Measurements from ENCODE around the gene SMG7. TPM values are rescaled to one million over a fixed set of nuclear protein-coding genes. Genes with fewer than 3 reads are reported as not detected.
A peak's percentile ranks its signal among the peaks of the same experiment; 100 is the strongest.

The SMG7 gene
- total RNA-seq, 1 donor from 2014 or later, result 66.2 TPM

- peaks cover 3% of the 10 kb centered on the region for H3K4me1 Mint-ChIP-seq (ENCODE audit: low read depth, unreplicated experiment)
- no peak for TF ChIP-seq CTCF (IDR thresholded peaks at IDR 0.05; ENCODE audit: partially characterized antibody, unreplicated experiment)
- no peak overlapping the region for H3K4me3 Mint-ChIP-seq (ENCODE audit: unreplicated experiment)
- no peak overlapping the region for H3K27ac Mint-ChIP-seq (ENCODE audit: unreplicated experiment)
- no peaks in the 10 kb centered on the region for H3K9me3 Mint-ChIP-seq (ENCODE audit: unreplicated experiment)
- H3K36me3 Mint-ChIP-seq (ENCODE audit: unreplicated experiment), result no peaks in the 10 kb centered on the region
- H3K27me3 Mint-ChIP-seq (ENCODE audit: unreplicated experiment), result no peaks in the 10 kb centered on the region
- no peak for DNase-seq
These were observed 61.4 kb downstream of the SMG7 start for GRCh38 chr1:183533617-183534174.

- no peak for TF ChIP-seq CTCF (IDR thresholded peaks at IDR 0.05; ENCODE audit: partially characterized antibody, unreplicated experiment)
- Mint-ChIP-seq H3K36me3 (ENCODE audit: unreplicated experiment) (no peaks in the 10 kb centered on the region), H3K4me1 (ENCODE audit: low read depth, unreplicated experiment) (no peaks in the 10 kb centered on the region), H3K27ac (ENCODE audit: unreplicated experiment) (no peak overlapping the region), H3K27me3 (ENCODE audit: unreplicated experiment) (no peaks in the 10 kb centered on the region), H3K9me3 (ENCODE audit: unreplicated experiment) (peaks cover 1% of the 10 kb centered on the region), H3K4me3 (ENCODE audit: unreplicated experiment) (no peak overlapping the region)
- no peak for DNase-seq
These were observed 65.1 kb downstream of the SMG7 start for GRCh38 chr1:183537405-183537804.

GRCh38 chr1:183543619-183544204 lies 71.4 kb downstream of the SMG7 start:
- DNase-seq, result no peak
- Mint-ChIP-seq H3K36me3 (ENCODE audit: unreplicated experiment) (no peaks in the 10 kb centered on the region), H3K27ac (ENCODE audit: unreplicated experiment) (no peak overlapping the region), H3K4me1 (ENCODE audit: low read depth, unreplicated experiment) (peaks cover 29% of the 10 kb centered on the region), H3K27me3 (ENCODE audit: unreplicated experiment) (peaks cover 3% of the 10 kb centered on the region), H3K4me3 (ENCODE audit: unreplicated experiment) (no peak overlapping the region), H3K9me3 (ENCODE audit: unreplicated experiment) (peaks cover 1% of the 10 kb centered on the region)
- peak; percentile 42 for TF ChIP-seq CTCF (IDR thresholded peaks at IDR 0.05; ENCODE audit: partially characterized antibody, unreplicated experiment)

- no peak for TF ChIP-seq CTCF (IDR thresholded peaks at IDR 0.05; ENCODE audit: partially characterized antibody, unreplicated experiment)
- Mint-ChIP-seq H3K4me1 (ENCODE audit: low read depth, unreplicated experiment) (peaks cover 31% of the 10 kb centered on the region), H3K27me3 (ENCODE audit: unreplicated experiment) (peaks cover 3% of the 10 kb centered on the region), H3K4me3 (ENCODE audit: unreplicated experiment) (peak overlapping the region; percentile 72), H3K9me3 (ENCODE audit: unreplicated experiment) (peaks cover 1% of the 10 kb centered on the region), H3K27ac (ENCODE audit: unreplicated experiment) (peak overlapping the region; percentile 55), H3K36me3 (ENCODE audit: unreplicated experiment) (no peaks in the 10 kb centered on the region)
- DNase-seq, result no peak
These were observed 72.4 kb downstream of the SMG7 start for GRCh38 chr1:183544598-183545297.

- no peaks in the 10 kb centered on the region for H3K9me3 Mint-ChIP-seq (ENCODE audit: unreplicated experiment)
- H3K4me3 Mint-ChIP-seq (ENCODE audit: unreplicated experiment), result no peak overlapping the region
- H3K27me3 Mint-ChIP-seq (ENCODE audit: unreplicated experiment), result peaks cover 3% of the 10 kb centered on the region
- peaks cover 40% of the 10 kb centered on the region for H3K4me1 Mint-ChIP-seq (ENCODE audit: low read depth, unreplicated experiment)
- TF ChIP-seq CTCF (IDR thresholded peaks at IDR 0.05; ENCODE audit: partially characterized antibody, unreplicated experiment), result no peak
- H3K36me3 Mint-ChIP-seq (ENCODE audit: unreplicated experiment), result no peaks in the 10 kb centered on the region
- no peak overlapping the region for H3K27ac Mint-ChIP-seq (ENCODE audit: unreplicated experiment)
- no peak for DNase-seq
These were observed 74.1 kb downstream of the SMG7 start for GRCh38 chr1:183546427-183546826.
